GM21529 (cell line): Measurements from ENCODE around the gene FUT7.
"Not testable (repeated sequence)": the region's sequence is repeated elsewhere in the genome, so short reads cannot be mapped to it uniquely, and the experiment has no call there.

Experiments
- ATAC-seq: cut with Tn5 transposase; IDR thresholded peaks from one replicate; pipeline ENCODE4 v1.9.1; 2021; ENCODE audit not compliant: unreplicated experiment

Gene FUT7

GRCh38 chr9:137066096-137066861 is 34.4 kb upstream of the FUT7 start:
- ATAC-seq = no peak

- no peak for ATAC-seq
These were observed 33.6 kb upstream of the FUT7 start for GRCh38 chr9:137065336-137065967.

GRCh38 chr9:137064880-137065164 is 32.9 kb upstream of the FUT7 start:
- no peak for ATAC-seq

GRCh38 chr9:137064027-137064879 is 32.4 kb upstream of the FUT7 start:
- no peak for ATAC-seq

- no peak for ATAC-seq
These were observed 31.6 kb upstream of the FUT7 start for GRCh38 chr9:137063311-137064026.

- ATAC-seq = not testable (repeated sequence)
These were observed 30.9 kb upstream of the FUT7 start for GRCh38 chr9:137062798-137063197.

GRCh38 chr9:137062384-137062783 is 30.5 kb upstream of the FUT7 start:
- ATAC-seq = no peak

GRCh38 chr9:137058521-137059234 is 26.8 kb upstream of the FUT7 start:
- ATAC-seq = no peak

- no peak for ATAC-seq
These were observed 25.7 kb upstream of the FUT7 start for GRCh38 chr9:137057545-137057944.

GRCh38 chr9:137056739-137057415 is 25.0 kb upstream of the FUT7 start:
- no peak for ATAC-seq

- no peak for ATAC-seq
These were observed 23.8 kb upstream of the FUT7 start for GRCh38 chr9:137055385-137056364.

GRCh38 chr9:137054932-137055384 is 23.1 kb upstream of the FUT7 start:
- ATAC-seq = no peak

- ATAC-seq = no peak
These were observed 22.4 kb upstream of the FUT7 start, which contains the start of gene ENTPD2 for GRCh38 chr9:137053944-137054931. TSS of gene ENTPD2 (minus strand) at chr9:137054061. CDS start at chr9:137053997, 64 bp downstream.

- no peak for ATAC-seq
These were observed 21.4 kb upstream of the FUT7 start for GRCh38 chr9:137052998-137053943.

GRCh38 chr9:137052293-137052692 is 20.4 kb upstream of the FUT7 start:
- no peak for ATAC-seq

- ATAC-seq = no peak
These were observed 19.3 kb upstream of the FUT7 start for GRCh38 chr9:137051145-137051724.
